Neuron (in vitro differentiated cells): Measurements from ENCODE around the gene KLHDC10.
"Not testable (repeated sequence)": the region's sequence is repeated elsewhere in the genome, so short reads cannot be mapped to it uniquely, and the experiment has no call there.

Source experiments
- H2AFZ ChIP-seq: one replicate; pipeline ENCODE4 v1.6.1; 2013; ENCODE audit warnings: low read depth, mild to moderate bottlenecking, inconsistent platforms, low read length, moderate library complexity
- H3K27me3 ChIP-seq: one replicate; pipeline ENCODE4 v1.6.1; 2013; ENCODE audit warnings: low read length; ENCODE audit not compliant: insufficient read depth
- H3K36me3 ChIP-seq: one replicate; pipeline ENCODE4 v1.6.1; 2013; ENCODE audit warnings: low read length; ENCODE audit not compliant: insufficient read depth
- H3K4me1 ChIP-seq: one replicate; pipeline ENCODE4 v1.6.1; 2013; ENCODE audit warnings: low read length; ENCODE audit not compliant: insufficient read depth
- H3K4me3 ChIP-seq: 2 replicates; pipeline ENCODE4 v1.5.1; 2013; ENCODE audit warnings: mild to moderate bottlenecking, low read length, moderate library complexity
- H3K9me3 ChIP-seq: one replicate; pipeline ENCODE4 v1.6.1; 2013; ENCODE audit warnings: low read length

The KLHDC10 gene

GRCh38 chr7:130143334-130143732 is 73.0 kb downstream of the KLHDC10 start:
- Histone ChIP-seq H3K4me1 (no peaks in the 10 kb centered on the region), H3K27me3 (no peaks in the 10 kb centered on the region), H3K9me3 (no peaks in the 10 kb centered on the region), H3K4me3 (no peak overlapping the region), H3K36me3 (peaks cover 14% of the 10 kb centered on the region), H2AFZ (no peak overlapping the region)

GRCh38 chr7:130143986-130144311 is 73.6 kb downstream of the KLHDC10 start:
- Histone ChIP-seq H3K27me3 (no peaks in the 10 kb centered on the region), H3K9me3 (no peaks in the 10 kb centered on the region), H2AFZ (no peak overlapping the region), H3K4me3 (no peak overlapping the region), H3K4me1 (no peaks in the 10 kb centered on the region), H3K36me3 (peaks cover 14% of the 10 kb centered on the region)

GRCh38 chr7:130144312-130145171 is 74.2 kb downstream of the KLHDC10 start:
- Histone ChIP-seq H2AFZ (no peak overlapping the region), H3K9me3 (no peaks in the 10 kb centered on the region), H3K27me3 (no peaks in the 10 kb centered on the region), H3K4me1 (no peaks in the 10 kb centered on the region), H3K4me3 (no peak overlapping the region), H3K36me3 (peaks cover 9% of the 10 kb centered on the region)

GRCh38 chr7:130145424-130146100 is 75.2 kb downstream of the KLHDC10 start:
- H3K9me3 ChIP-seq, result no peaks in the 10 kb centered on the region
- no peaks in the 10 kb centered on the region for H3K36me3 ChIP-seq
- H3K27me3 ChIP-seq, result no peaks in the 10 kb centered on the region
- no peak overlapping the region for H3K4me3 ChIP-seq
- no peaks in the 10 kb centered on the region for H3K4me1 ChIP-seq
- no peak overlapping the region for H2AFZ ChIP-seq

- not testable (repeated sequence) for H3K9me3 ChIP-seq, H3K27me3 ChIP-seq, H2AFZ ChIP-seq, H3K36me3 ChIP-seq, H3K4me3 ChIP-seq, H3K4me1 ChIP-seq
Observed at GRCh38 chr7:130146142-130146541, 75.8 kb downstream of the KLHDC10 start.

- Histone ChIP-seq H3K4me1 (no peaks in the 10 kb centered on the region), H2AFZ (no peak overlapping the region), H3K36me3 (no peaks in the 10 kb centered on the region), H3K9me3 (no peaks in the 10 kb centered on the region), H3K4me3 (no peak overlapping the region), H3K27me3 (no peaks in the 10 kb centered on the region)
Observed at GRCh38 chr7:130146693-130147405, 76.5 kb downstream of the KLHDC10 start.

- no peaks in the 10 kb centered on the region for H3K27me3 ChIP-seq
- no peaks in the 10 kb centered on the region for H3K9me3 ChIP-seq
- H2AFZ ChIP-seq, result no peak overlapping the region
- no peaks in the 10 kb centered on the region for H3K36me3 ChIP-seq
- H3K4me3 ChIP-seq, result no peak overlapping the region
- no peaks in the 10 kb centered on the region for H3K4me1 ChIP-seq
Observed at GRCh38 chr7:130147710-130148325, 77.5 kb downstream of the KLHDC10 start.

- Histone ChIP-seq H3K36me3 (no peaks in the 10 kb centered on the region), H3K4me3 (no peak overlapping the region), H3K4me1 (no peaks in the 10 kb centered on the region), H2AFZ (no peak overlapping the region), H3K27me3 (no peaks in the 10 kb centered on the region), H3K9me3 (no peaks in the 10 kb centered on the region)
Observed at GRCh38 chr7:130148561-130148960, 78.2 kb downstream of the KLHDC10 start.

- H3K9me3 ChIP-seq, result no peaks in the 10 kb centered on the region
- no peak overlapping the region for H3K4me3 ChIP-seq
- no peaks in the 10 kb centered on the region for H3K4me1 ChIP-seq
- H3K36me3 ChIP-seq, result no peaks in the 10 kb centered on the region
- no peak overlapping the region for H2AFZ ChIP-seq
- H3K27me3 ChIP-seq, result no peaks in the 10 kb centered on the region
Observed at GRCh38 chr7:130149281-130150139, 79.2 kb downstream of the KLHDC10 start.

- Histone ChIP-seq H3K9me3 (no peaks in the 10 kb centered on the region), H3K4me3 (no peak overlapping the region), H3K27me3 (no peaks in the 10 kb centered on the region), H2AFZ (no peak overlapping the region), H3K36me3 (no peaks in the 10 kb centered on the region), H3K4me1 (no peaks in the 10 kb centered on the region)
Observed at GRCh38 chr7:130150587-130150986, 80.3 kb downstream of the KLHDC10 start.

- Histone ChIP-seq H3K36me3 (no peaks in the 10 kb centered on the region), H3K9me3 (peaks cover 5% of the 10 kb centered on the region), H3K4me3 (no peak overlapping the region), H2AFZ (no peak overlapping the region), H3K4me1 (no peaks in the 10 kb centered on the region), H3K27me3 (no peaks in the 10 kb centered on the region)
Observed at GRCh38 chr7:130151591-130152492, 81.5 kb downstream of the KLHDC10 start.
